Transverse colon (tissue), 4 donors: ENCODE results near the gene MYRF.

Source experiments
- EP300 ChIP-seq: sonication (generic); formaldehyde crosslinking; IDR thresholded peaks from one replicate; pipeline ENCODE4 v1.6.1; 2017; ENCODE audit warnings: antibody characterized with exemption, low read depth
- POLR2A ChIP-seq: fragments of 450-650 bp; IDR thresholded peaks from one replicate; pipeline ENCODE4 v1.6.1; 2016; ENCODE audit warnings: antibody characterized with exemption, mild to moderate bottlenecking, moderate library complexity
- POLR2AphosphoS5 ChIP-seq, 3 donors: sonication (generic); formaldehyde crosslinking; IDR thresholded peaks; one replicate each; pipeline ENCODE4 v1.6.1; 2016; ENCODE audit warnings: antibody characterized with exemption in 3 of 3
- TF ChIP-seq, protein P1 (sequence below), 5 experiments: fragments of 200-600 bp in 3 of 5; fragments of 450-650 bp in 2 of 5; sonication (generic) in 3 of 5; IDR thresholded peaks; 1 replicate in 2 of 5; 2 replicates in 3 of 5; pipeline ENCODE4 v1.5.1; 2016 to 2017; ENCODE audit warnings: antibody characterized with exemption in 5 of 5, inconsistent platforms in 3 of 5, mild to moderate bottlenecking in 2 of 5, moderate library complexity in 1 of 5

DNA sequence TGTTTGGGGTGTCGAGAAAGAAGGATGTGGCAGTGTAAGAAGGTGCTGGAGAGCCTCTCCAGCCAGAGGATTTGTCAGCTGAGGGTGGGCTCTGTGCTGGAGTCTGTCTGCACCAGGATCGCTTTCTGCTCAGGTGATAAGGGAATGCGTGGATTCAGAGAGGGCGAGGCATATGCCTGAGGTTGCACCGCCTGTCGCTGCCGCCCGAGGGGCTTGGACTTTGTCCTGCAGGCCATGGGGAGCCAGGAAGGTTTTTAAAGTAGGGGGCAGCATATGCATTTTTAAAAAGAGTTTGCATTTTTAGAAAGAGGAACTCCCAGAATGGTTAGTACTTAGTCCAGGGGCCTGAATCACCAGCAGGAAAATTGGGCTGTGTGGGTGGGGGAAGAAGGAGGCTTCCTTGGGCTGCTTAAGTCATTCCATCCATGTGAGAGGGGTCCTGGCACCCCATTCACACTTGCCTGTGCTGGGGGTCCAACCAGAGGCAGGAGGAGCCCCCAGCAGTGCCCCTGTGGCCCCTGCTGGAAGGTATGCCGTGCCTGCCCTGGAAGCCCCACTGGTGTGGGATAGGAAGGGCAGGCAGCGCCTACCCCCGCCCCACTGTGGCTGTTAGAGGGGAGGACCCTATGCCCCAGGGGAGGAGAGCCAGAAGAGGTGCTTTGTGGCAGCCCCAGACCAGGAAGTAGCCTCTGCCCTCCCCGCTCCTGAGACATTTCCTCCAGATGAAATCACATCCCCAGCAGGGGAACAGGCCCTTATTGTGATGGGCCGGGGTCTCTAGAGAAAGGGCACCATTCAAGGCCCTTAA lies 35.8 kb upstream of the MYRF start:
- TF ChIP-seq, protein P1, sequence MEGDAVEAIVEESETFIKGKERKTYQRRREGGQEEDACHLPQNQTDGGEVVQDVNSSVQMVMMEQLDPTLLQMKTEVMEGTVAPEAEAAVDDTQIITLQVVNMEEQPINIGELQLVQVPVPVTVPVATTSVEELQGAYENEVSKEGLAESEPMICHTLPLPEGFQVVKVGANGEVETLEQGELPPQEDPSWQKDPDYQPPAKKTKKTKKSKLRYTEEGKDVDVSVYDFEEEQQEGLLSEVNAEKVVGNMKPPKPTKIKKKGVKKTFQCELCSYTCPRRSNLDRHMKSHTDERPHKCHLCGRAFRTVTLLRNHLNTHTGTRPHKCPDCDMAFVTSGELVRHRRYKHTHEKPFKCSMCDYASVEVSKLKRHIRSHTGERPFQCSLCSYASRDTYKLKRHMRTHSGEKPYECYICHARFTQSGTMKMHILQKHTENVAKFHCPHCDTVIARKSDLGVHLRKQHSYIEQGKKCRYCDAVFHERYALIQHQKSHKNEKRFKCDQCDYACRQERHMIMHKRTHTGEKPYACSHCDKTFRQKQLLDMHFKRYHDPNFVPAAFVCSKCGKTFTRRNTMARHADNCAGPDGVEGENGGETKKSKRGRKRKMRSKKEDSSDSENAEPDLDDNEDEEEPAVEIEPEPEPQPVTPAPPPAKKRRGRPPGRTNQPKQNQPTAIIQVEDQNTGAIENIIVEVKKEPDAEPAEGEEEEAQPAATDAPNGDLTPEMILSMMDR (IDR thresholded peaks at IDR 0.05), result no peak
- TF ChIP-seq POLR2A (no peak), EP300 (no peak), POLR2AphosphoS5 (IDR thresholded peaks at IDR 0.05) (no peak)
